Adipose tissue (tissue), 3 donors: ENCODE data around the gene LMX1A. TPM values are rescaled to one million over a fixed set of nuclear protein-coding genes. Genes with fewer than 3 reads are reported as not detected.

Source experiments
- H3K27ac ChIP-seq: one replicate; pipeline ENCODE4 v1.5.1; 2013; ENCODE audit warnings: low read depth, low read length
- WGBS, 3 donors: extraction: QIAGEN DNeasy Blood & Tissue Kit; methylation state at CpG; one replicate each; pipeline ENCODE4 v1.1.7; 2013; 5-methylcytosine and 5-hydroxymethylcytosine counted together
- polyA plus RNA-seq, 3 donors: library from polyadenylated mRNA; stranded (reverse); fragments of 200-250 nt; gene quantifications; one replicate each; pipeline ENCODE4 v1.2.3, GENCODE V29; 2013
- donor health status: healthy with polysubstance abuse.
- donor health status: Bipolar disorder and iron deficiency.
- donor health status: healthy.

LMX1A gene
- polyA plus RNA-seq, 3 donors: 0.03 to 0.79 (median 0.09) TPM

- 66 to 84% (median 77%) methylated on average over 4 of the region's 4 CpGs for WGBS, 3 donors
- H3K27ac ChIP-seq: no peak overlapping the region
Measured at GRCh38 chr1:165241952-165242351, 114.6 kb downstream of the LMX1A start.

- no peak overlapping the region for H3K27ac ChIP-seq
- 80 to 86% (median 82%) methylated on average over 2 of the region's 2 CpGs for WGBS, 3 donors
Measured at GRCh38 chr1:165241321-165241720, 115.2 kb downstream of the LMX1A start.

- WGBS, 3 donors: 41 to 67% (median 49%) methylated on average over 4 of the region's 4 CpGs
- no peak overlapping the region for H3K27ac ChIP-seq
Measured at GRCh38 chr1:165240492-165240891, 116.0 kb downstream of the LMX1A start.

GRCh38 chr1:165239873-165240272 is 116.6 kb downstream of the LMX1A start:
- 37 to 45% (median 41%) methylated on average over 2 of the region's 2 CpGs for WGBS, 3 donors
- H3K27ac ChIP-seq: no peak overlapping the region

GRCh38 chr1:165235777-165236291 is 120.7 kb downstream of the LMX1A start:
- no peak overlapping the region for H3K27ac ChIP-seq
- 0 to 2% (median 2%) methylated on average over 32 to 33 of the region's 33 CpGs for WGBS, 3 donors

- 3 to 4% (median 3%) methylated on average over 56 of the region's 56 CpGs for WGBS, 3 donors
- H3K27ac ChIP-seq: no peak overlapping the region
Measured at GRCh38 chr1:165235155-165235776, 121.2 kb downstream of the LMX1A start.

- 67 to 85% (median 81%) methylated on average over 4 of the region's 4 CpGs for WGBS, 3 donors
Measured at GRCh38 chr1:165234149-165234548, 122.4 kb downstream of the LMX1A start.

GRCh38 chr1:165228676-165229075 is 127.8 kb downstream of the LMX1A start:
- no peak overlapping the region for H3K27ac ChIP-seq
- 13 to 20% (median 16%) methylated on average over 2 of the region's 2 CpGs for WGBS, 3 donors

More at GRCh38 chr1:165234149-165234548, 122.4 kb downstream of the LMX1A start:
- no peak overlapping the region for H3K27ac ChIP-seq

- no peak overlapping the region for H3K27ac ChIP-seq
- 44 to 62% (median 58%) methylated on average over 2 of the region's 2 CpGs for WGBS, 3 donors
Measured at GRCh38 chr1:165228111-165228655, 128.3 kb downstream of the LMX1A start.

GRCh38 chr1:165226326-165226725 is 130.2 kb downstream of the LMX1A start:
- WGBS, 3 donors: 68 to 78% (median 70%) methylated on average over 2 of the region's 2 CpGs
- no peak overlapping the region for H3K27ac ChIP-seq

GRCh38 chr1:165225650-165226049 is 130.9 kb downstream of the LMX1A start:
- no peak overlapping the region for H3K27ac ChIP-seq
- 82 to 89% (median 86%) methylated on average over 1 of the region's 1 CpG for WGBS, 3 donors

- no peak overlapping the region for H3K27ac ChIP-seq
- 74 to 81% (median 79%) methylated on average over 3 of the region's 3 CpGs for WGBS, 3 donors
Measured at GRCh38 chr1:165225062-165225461, 131.5 kb downstream of the LMX1A start.

GRCh38 chr1:165224504-165224903 is 132.0 kb downstream of the LMX1A start:
- WGBS, 3 donors: 70 to 96% (median 89%) methylated on average over 2 of the region's 2 CpGs

GRCh38 chr1:165222580-165222979 is 133.9 kb downstream of the LMX1A start:
- no peak overlapping the region for H3K27ac ChIP-seq
- WGBS, 3 donors: 77 to 82% (median 79%) methylated on average over 5 of the region's 5 CpGs

More at GRCh38 chr1:165224504-165224903, 132.0 kb downstream of the LMX1A start:
- H3K27ac ChIP-seq: no peak overlapping the region

- 23 to 48% (median 25%) methylated on average over 6 of the region's 6 CpGs for WGBS, 3 donors
- no peak overlapping the region for H3K27ac ChIP-seq
Measured at GRCh38 chr1:165218731-165219130, 137.8 kb downstream of the LMX1A start.

GRCh38 chr1:165217958-165218357 is 138.6 kb downstream of the LMX1A start:
- 35 to 64% (median 53%) methylated on average over 1 of the region's 1 CpG for WGBS, 3 donors
- H3K27ac ChIP-seq: no peak overlapping the region

GRCh38 chr1:165216254-165216653 is 140.3 kb downstream of the LMX1A start:
- H3K27ac ChIP-seq: no peak overlapping the region

GRCh38 chr1:165215676-165216075 is 140.8 kb downstream of the LMX1A start:
- 79 to 82% (median 80%) methylated on average over 2 of the region's 2 CpGs for WGBS, 3 donors
- H3K27ac ChIP-seq: no peak overlapping the region

- 58 to 70% (median 58%) methylated on average over 3 of the region's 3 CpGs for WGBS, 3 donors
- no peak overlapping the region for H3K27ac ChIP-seq
Measured at GRCh38 chr1:165212229-165212628, 144.3 kb downstream of the LMX1A start.
